Calu3 (cell line): Measurements from ENCODE around the gene HPSE2. TPM values are rescaled to one million over a fixed set of nuclear protein-coding genes. Genes with fewer than 3 reads are reported as not detected.

Experiments
- BruUV-seq: library from RNA; stranded (reverse); fragments of 400-500 nt; replicated peaks from 2 replicates; lab custom pipeline; 2021; lab: Mats Ljungman, UMichigan
- CTCF ChIA-PET: fragments of 300-600 bp; sonication (Branson Sonifier 250); formaldehyde crosslinking; loops from one replicate; lab custom pipeline; 2022; ENCODE audit warnings: antibody characterized with exemption; lab: Charles Lee
- DNase-seq: peaks from one replicate; pipeline ENCODE4 v3.0.0; 2022
- H3K27ac Mint-ChIP-seq: one replicate; pipeline ENCODE4 v1.8.0; 2022; ENCODE audit warnings: mixed read lengths; ENCODE audit not compliant: unreplicated experiment
- H3K27me3 Mint-ChIP-seq: one replicate; pipeline ENCODE4 v1.8.0; 2022; ENCODE audit warnings: mixed read lengths; ENCODE audit not compliant: unreplicated experiment
- H3K36me3 Mint-ChIP-seq: one replicate; pipeline ENCODE4 v1.8.0; 2022; ENCODE audit warnings: mild to moderate bottlenecking, moderate library complexity, mixed read lengths; ENCODE audit not compliant: insufficient read depth, unreplicated experiment
- H3K4me1 Mint-ChIP-seq: one replicate; pipeline ENCODE4 v1.8.0; 2022; ENCODE audit warnings: mild to moderate bottlenecking, low read depth, mixed read lengths; ENCODE audit not compliant: unreplicated experiment
- H3K4me3 Mint-ChIP-seq: one replicate; pipeline ENCODE4 v1.8.0; 2022; ENCODE audit warnings: mild to moderate bottlenecking, low read depth, moderate library complexity, mixed read lengths; ENCODE audit not compliant: unreplicated experiment
- H3K9me3 Mint-ChIP-seq: one replicate; pipeline ENCODE4 v1.8.0; 2022; ENCODE audit warnings: low read depth, mixed read lengths; ENCODE audit not compliant: unreplicated experiment
- intact Hi-C: fragments of 100-400 bp; cut with micrococcal nuclease; formaldehyde crosslinking; loops from one replicate; pipeline ENCODE4 v1.10.0; 2022; ENCODE audit not compliant: unreplicated experiment
- total RNA-seq: library from RNA; stranded (reverse); gene quantifications from 2 replicates; pipeline ENCODE4 v1.2.3, GENCODE V29; 2022
- TF ChIP-seq, protein P1 (sequence below): fragments of 200-600 bp; IDR thresholded peaks from one replicate; pipeline ENCODE4 v1.8.0; 2022; ENCODE audit warnings: antibody characterized with exemption; ENCODE audit not compliant: unreplicated experiment

HPSE2 gene
- total RNA-seq, 1 experiment from 2014 or later, result not detected

DNA sequence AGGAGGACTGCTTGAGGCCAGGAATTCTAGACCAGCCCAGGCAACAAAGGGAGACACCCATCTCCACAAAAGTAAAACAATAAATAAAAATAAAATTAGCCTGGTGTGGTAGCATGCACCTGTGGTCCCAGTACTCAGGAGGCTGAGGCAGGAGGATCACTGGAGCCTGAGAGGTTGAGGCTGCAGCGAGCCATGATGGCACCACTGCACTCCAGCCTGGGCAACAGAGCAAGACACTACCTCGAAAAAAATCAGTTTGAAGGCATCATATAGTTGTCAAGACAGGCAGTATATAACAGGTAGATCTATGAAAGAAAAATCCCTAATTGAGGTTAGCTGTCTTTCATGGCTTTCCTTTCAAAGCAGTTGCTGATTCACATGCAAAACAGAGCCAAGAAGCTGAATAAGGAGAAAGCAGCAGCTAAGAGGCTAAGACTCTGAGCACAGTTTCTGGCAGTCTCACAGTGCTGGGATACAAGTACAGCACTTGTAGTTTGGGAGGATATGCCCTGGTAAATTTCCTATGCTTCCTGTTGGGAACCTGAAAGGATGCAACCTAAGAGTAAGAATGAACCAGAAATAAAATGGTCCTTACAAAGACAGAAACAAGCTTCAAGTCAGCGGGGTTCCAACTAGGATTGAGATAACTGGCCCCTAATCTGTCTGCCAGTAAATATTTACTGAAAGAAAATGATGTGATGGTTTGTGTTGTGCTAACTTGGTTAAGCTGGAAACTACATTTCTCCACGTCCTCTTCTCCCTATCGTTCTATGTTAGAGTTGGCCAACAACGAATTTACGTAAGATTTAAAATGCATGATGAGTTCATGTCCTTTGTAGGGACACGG, 420.4 kb downstream of the HPSE2 start:
- TF ChIP-seq, protein P1, sequence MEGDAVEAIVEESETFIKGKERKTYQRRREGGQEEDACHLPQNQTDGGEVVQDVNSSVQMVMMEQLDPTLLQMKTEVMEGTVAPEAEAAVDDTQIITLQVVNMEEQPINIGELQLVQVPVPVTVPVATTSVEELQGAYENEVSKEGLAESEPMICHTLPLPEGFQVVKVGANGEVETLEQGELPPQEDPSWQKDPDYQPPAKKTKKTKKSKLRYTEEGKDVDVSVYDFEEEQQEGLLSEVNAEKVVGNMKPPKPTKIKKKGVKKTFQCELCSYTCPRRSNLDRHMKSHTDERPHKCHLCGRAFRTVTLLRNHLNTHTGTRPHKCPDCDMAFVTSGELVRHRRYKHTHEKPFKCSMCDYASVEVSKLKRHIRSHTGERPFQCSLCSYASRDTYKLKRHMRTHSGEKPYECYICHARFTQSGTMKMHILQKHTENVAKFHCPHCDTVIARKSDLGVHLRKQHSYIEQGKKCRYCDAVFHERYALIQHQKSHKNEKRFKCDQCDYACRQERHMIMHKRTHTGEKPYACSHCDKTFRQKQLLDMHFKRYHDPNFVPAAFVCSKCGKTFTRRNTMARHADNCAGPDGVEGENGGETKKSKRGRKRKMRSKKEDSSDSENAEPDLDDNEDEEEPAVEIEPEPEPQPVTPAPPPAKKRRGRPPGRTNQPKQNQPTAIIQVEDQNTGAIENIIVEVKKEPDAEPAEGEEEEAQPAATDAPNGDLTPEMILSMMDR, result no peak
- H3K4me1 Mint-ChIP-seq, result no peaks in the 10 kb centered on the region
- BruUV-seq, result no TSS peak
- CTCF ChIA-PET, result no interaction called here
- no peak overlapping the region for H3K4me3 Mint-ChIP-seq
- H3K36me3 Mint-ChIP-seq, result no peaks in the 10 kb centered on the region
- H3K27me3 Mint-ChIP-seq, result peaks cover 12% of the 10 kb centered on the region
- DNase-seq, result no peak
- H3K27ac Mint-ChIP-seq, result no peak overlapping the region
- H3K9me3 Mint-ChIP-seq, result peaks cover 3% of the 10 kb centered on the region
- intact Hi-C loops, result no loop called here

DNA sequence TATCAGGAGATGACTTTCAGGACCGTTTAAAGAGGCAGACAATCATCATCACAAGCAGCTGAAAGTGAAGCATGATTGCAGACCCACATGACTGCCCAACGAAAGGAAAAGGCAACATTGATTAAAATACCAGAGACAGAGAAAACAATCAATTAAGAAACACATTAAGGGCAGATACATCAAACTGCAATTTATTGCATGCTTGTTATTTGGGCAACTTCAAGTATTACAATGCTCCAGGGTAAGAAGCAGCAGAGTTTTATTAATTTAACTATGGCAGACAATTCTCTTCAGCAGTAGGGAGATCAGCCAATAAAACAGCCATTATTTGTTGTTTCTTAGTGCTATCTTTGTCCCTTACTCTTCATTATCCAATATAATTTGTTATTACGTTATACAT, 421.2 kb downstream of the HPSE2 start:
- no peak overlapping the region for H3K4me3 Mint-ChIP-seq
- TF ChIP-seq, protein P1, result no peak
- H3K9me3 Mint-ChIP-seq, result peaks cover 3% of the 10 kb centered on the region
- CTCF ChIA-PET, result no interaction called here
- DNase-seq, result no peak
- H3K27ac Mint-ChIP-seq, result no peak overlapping the region
- no peaks in the 10 kb centered on the region for H3K4me1 Mint-ChIP-seq
- intact Hi-C loops, result no loop called here
- no TSS peak for BruUV-seq
- peaks cover 12% of the 10 kb centered on the region for H3K27me3 Mint-ChIP-seq
- no peaks in the 10 kb centered on the region for H3K36me3 Mint-ChIP-seq

DNA sequence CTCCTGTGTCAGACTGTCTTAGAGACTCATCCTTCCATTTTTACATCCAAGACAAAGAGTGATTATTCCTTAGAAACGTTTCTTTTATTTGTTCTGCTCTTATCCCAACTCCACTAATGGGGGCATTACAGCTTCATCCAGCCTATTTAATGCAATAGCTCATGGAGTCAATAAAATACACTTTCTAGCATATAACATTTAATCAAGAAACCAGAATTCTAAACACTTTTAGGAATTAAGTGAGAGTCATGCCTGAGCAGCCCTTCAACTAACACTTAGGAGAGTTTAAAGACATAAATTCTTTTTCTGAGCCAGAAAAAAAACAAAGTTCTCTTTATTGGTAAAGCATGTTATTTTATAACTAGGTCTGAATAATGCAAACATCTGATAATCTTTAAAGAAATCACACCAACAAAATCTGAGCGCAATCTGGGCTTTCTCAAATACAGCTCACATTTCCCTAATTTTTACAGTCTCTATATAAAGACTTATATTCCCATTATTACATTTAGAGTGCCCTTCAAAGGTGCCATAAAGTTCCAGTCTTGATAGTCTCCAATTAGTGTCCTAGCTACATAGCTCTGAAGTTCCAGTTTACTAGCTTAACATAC, 427.3 kb downstream of the HPSE2 start:
- H3K4me3 Mint-ChIP-seq, result no peak overlapping the region
- intact Hi-C loops, result loop anchor here (5.0 kb wide), 1 partner anchor 336 kb away; no protein-coding TSS in a partner anchor
- TF ChIP-seq, protein P1, result no peak
- CTCF ChIA-PET, result no interaction called here
- no peak overlapping the region for H3K27ac Mint-ChIP-seq
- no peaks in the 10 kb centered on the region for H3K27me3 Mint-ChIP-seq
- no peaks in the 10 kb centered on the region for H3K4me1 Mint-ChIP-seq
- no TSS peak for BruUV-seq
- no peak for DNase-seq
- no peaks in the 10 kb centered on the region for H3K9me3 Mint-ChIP-seq
- H3K36me3 Mint-ChIP-seq, result no peaks in the 10 kb centered on the region

DNA sequence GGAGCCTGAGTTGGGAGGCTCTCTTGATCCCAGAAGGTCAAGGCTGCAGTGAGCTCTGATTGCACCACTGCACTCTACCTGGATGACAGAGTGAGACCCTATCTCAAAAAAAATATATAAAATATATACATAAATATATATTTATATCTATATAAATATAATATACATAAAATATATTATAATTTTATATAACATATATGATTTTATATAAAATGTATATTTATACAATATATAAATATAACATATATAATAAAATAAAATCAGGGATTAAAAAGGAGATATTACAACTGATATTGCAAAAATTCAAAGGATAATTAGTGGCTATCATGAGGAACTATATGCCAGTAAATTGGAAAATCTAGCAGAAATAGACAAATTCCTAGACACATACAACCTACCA, 435.4 kb downstream of the HPSE2 start:
- Mint-ChIP-seq H3K27me3 (no peaks in the 10 kb centered on the region), H3K27ac (no peak overlapping the region), H3K9me3 (peaks cover 2% of the 10 kb centered on the region), H3K4me1 (no peaks in the 10 kb centered on the region), H3K4me3 (no peak overlapping the region), H3K36me3 (no peaks in the 10 kb centered on the region)
- BruUV-seq, result no TSS peak
- intact Hi-C loops, result no loop called here
- CTCF ChIA-PET, result no interaction called here
- DNase-seq, result no peak
- TF ChIP-seq, protein P1, result no peak
